ENCODE measurements around the gene TOMM40. TPM values are rescaled to one million over a fixed set of nuclear protein-coding genes. Genes with fewer than 3 reads are reported as not detected.

The TOMM40 gene
- total and polyA plus RNA-seq, 9 of the 15 experiments (the other 6 are each of a cell fraction or from before 2014, with no cell fraction given): 0.89 to 290 (median 160) TPM

- TF ChIP-seq ARID1B (IDR thresholded peaks at IDR 0.05) (no peak), ZBTB40 (IDR thresholded peaks at IDR 0.05) (0 out of 2 replicates have a peak, but pooled peaks have one; percentile 18), ZBTB40 (CRISPR knock-in tag; IDR thresholded peaks at IDR 0.05) (no peak), CLOCK (CRISPR knock-in tag; IDR thresholded peaks at IDR 0.05; ENCODE audit: borderline replicate concordance) (no peak), BMI1 (IDR thresholded peaks at IDR 0.05; ENCODE audit: low read length) (no peak), TAF7 (tag; IDR thresholded peaks at IDR 0.05) (peak; percentile 53; the same call in 1 of the 2 replicates), KLF10 (CRISPR knock-in tag; IDR thresholded peaks at IDR 0.05) (no peak), BCLAF1 (IDR thresholded peaks at IDR 0.05; ENCODE audit: borderline replicate concordance in 1 of 2, control insufficient read depth in 1 of 2, low read depth in 2 of 2, low read length in 1 of 2) (no peak), HINFP (tag; conservative IDR thresholded peaks at IDR 0.05; ENCODE audit: low read depth) (no peak)
These were observed 14.5 kb downstream of the TOMM40 start, which contains the start of gene APOE (continued) for GRCh38 chr19:44905437-44906160.

All from K562 (cell line).